Cardiac fibroblast (primary cell): ENCODE results near the gene ZFYVE9.
"Not testable (repeated sequence)": the region's sequence is repeated elsewhere in the genome, so short reads cannot be mapped to it uniquely, and the experiment has no call there.

ENCODE experiments used
- DNase-seq, 2 donors: peaks; one replicate each; pipeline versions ENCODE4 v3.0.0 to v3.0.0-alpha.2; 2010; ENCODE audit warnings: low read depth in 2 of 2
- H3K4me3 ChIP-seq, 2 donors: replicated peaks in 1 of 2; 1 replicate in 1 of 2; 2 replicates in 1 of 2; pipeline ENCODE4 v1.5.1; 2011; ENCODE audit warnings: low read depth in 2 of 2, low read length in 2 of 2, mild to moderate bottlenecking in 2 of 2, moderate library complexity in 1 of 2
- CTCF ChIP-seq: IDR thresholded peaks from one replicate; pipeline ENCODE4 v1.5.1; 2011; ENCODE audit warnings: low read depth, mild to moderate bottlenecking, low read length, inconsistent platforms

ZFYVE9 gene

DNA sequence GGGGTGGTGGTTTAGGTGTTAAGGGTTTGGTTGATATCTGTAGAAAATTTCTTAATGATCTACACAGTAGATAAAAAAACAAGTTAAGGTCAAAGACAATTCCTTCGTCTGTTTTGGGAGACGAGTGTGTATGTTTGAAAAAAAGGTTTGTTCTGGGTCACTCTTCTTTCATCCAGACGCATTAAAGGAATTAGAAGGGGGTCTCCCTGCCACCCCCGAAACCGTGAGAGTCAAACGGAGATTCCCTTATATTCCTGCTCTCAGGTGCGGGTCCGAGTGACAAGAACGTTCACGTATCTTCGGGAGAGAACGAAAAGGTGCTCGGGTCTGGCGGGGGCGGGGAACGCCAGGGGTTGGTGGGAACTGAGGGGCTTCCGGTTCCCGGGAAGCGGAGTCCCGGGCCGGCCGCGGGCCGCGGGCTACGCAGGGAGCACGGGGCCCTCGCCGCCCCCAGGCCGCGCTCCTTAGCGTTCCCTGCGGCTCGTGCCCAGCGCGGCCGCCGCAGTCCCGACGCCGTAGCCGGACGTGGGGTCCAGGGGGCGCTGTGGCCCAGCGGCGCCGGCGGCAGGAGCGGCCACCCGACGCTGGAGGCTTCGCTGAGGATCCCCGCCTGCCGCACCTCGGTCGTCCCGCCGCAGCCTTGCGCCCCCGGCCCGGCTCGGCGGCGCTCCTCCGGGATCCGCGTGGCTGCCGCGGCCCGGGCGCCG lies at the start of gene ZFYVE9:
Gene ZFYVE9, plus strand, starts transcription at position 577 of the 707 bp plus-strand sequence. CDS start 91,118 bp downstream, outside the sequence.
- no peak for TF ChIP-seq CTCF
- peak within 1 kb of the TSS; percentile 72 to 86 for H3K4me3 ChIP-seq
- peak; percentile 63 to 87 for DNase-seq

DNA sequence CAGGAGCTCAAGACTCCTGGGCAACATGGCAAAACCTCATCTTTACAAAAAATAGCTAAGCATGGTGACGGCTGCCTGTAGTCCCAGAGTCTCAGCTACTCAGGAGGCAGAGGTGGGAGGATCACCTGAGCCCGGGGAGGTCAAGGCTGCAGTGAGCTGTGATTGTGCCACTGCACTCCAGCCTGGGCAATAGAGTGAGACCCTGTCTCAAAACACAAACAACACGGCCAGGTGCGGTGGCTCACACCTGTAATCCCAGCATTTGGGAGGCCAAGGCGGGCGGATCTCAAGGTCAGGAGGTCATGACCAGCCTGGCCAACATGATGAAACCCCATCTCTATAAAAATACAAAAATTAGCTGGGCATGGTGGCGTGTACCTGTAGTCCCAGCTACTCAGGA lies 47.6 kb upstream of the ZFYVE9 start:
- DNase-seq, H3K4me3 ChIP-seq: not testable (repeated sequence)

GRCh38 chr1:52096216-52096615 lies 45.7 kb upstream of the ZFYVE9 start:
- no peak for TF ChIP-seq CTCF
- DNase-seq: no peak
- H3K4me3 ChIP-seq: no peak overlapping the region

GRCh38 chr1:52098139-52098871 lies 43.6 kb upstream of the ZFYVE9 start:
- TF ChIP-seq CTCF: no peak
- no peak for DNase-seq
- no peak overlapping the region for H3K4me3 ChIP-seq

GRCh38 chr1:52102336-52103013 lies 39.4 kb upstream of the ZFYVE9 start:
- no peak for TF ChIP-seq CTCF
- no peak overlapping the region for H3K4me3 ChIP-seq
- DNase-seq: no peak

DNA sequence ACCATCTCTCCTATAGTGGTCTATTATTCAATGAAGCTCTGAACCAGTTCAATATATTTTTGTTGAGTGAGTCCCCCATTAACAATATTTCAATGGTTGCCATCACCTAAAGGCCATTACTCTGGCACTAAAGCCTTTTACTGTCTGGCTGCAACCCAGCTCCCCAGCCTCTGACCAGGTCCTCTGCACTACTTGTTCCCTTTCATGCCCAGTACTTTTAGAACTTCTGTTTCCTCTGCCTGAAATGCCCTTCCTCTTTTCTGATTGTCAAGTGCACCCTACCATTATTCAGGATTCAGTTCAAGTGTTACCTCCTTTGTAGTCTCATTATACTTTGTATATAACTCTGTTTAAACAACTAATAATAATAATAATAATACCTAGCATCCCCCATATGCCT lies 30.4 kb upstream of the ZFYVE9 start:
- no peak for DNase-seq
- H3K4me3 ChIP-seq: no peak overlapping the region
- TF ChIP-seq CTCF: no peak

- DNase-seq: no peak
- no peak overlapping the region for H3K4me3 ChIP-seq
- TF ChIP-seq CTCF: no peak
Measured at GRCh38 chr1:52112489-52112888, 29.4 kb upstream of the ZFYVE9 start.
